NCI-H1694 treated with DMSO at 0.1 percent for 48 hours (cell line): ENCODE data around the gene KSR1.
A peak's percentile ranks its signal among the peaks of the same experiment; 100 is the strongest.
"Not testable (repeated sequence)": the region's sequence is repeated elsewhere in the genome, so short reads cannot be mapped to it uniquely, and the experiment has no call there.

Experiments used
- DNase-seq: peaks from one replicate; lab custom pipeline; 2025; lab: John Stamatoyannopoulos, UW

KSR1 gene

DNA sequence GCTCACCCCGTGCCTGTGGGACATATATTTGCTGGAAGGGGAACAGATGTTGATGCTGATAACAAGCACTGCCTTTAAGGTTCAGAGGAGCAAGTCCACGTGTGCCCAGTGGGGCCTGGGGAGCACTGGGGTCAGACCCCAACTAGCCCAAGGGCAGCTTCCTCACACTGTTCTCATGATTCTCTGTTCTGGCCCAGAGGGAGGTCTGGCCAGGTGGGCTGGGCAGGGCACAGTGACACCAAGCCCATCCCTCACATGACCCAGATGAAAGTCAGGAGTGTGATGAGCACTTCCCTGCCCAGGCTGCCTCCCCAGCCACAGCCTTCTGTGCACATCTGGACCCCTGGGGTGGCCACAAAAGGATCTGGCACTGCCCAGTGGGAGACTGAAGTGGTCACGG lies 29.8 kb upstream of the KSR1 start:
- DNase-seq = not testable (repeated sequence)

GRCh38 chr17:27427166-27427862 lies 28.9 kb upstream of the KSR1 start:
- not testable (repeated sequence) for DNase-seq

DNA sequence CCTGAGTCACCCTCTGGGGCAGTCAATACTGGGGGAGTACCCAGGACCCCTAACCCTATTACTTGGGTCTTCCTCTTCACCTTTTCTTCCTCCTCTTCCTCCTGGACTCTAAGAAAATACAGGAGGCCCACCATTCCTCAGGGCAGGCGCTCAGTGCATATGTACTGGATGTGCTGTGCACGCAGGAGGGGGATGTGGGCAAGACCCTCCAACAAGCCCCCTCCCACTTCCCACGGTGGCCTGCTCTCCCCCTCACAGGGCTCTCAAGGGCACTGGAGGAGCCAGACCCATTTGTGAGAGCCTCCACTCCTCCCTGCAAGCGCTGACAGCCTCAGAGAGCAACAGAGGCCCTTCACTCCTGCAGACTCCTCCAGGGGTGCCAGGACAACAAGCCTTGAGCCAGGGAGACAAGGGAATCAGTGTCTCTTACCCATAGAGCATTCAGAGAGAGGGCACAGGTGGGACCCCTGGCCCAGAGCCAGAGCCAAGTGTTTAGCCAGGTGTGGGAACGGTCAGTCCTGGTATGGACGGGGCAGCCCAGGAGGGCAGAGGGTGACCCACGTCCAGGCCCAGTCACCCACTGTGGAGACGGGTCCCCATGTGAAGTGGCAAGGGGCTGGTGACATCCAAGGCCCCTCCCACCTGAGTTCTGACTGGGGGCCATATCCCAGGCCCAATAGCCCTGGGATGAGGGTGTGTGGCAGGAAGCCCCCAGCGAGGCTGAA lies 27.3 kb upstream of the KSR1 start:
- DNase-seq = no peak

GRCh38 chr17:27429666-27430382 lies 26.4 kb upstream of the KSR1 start:
- DNase-seq = no peak

DNA sequence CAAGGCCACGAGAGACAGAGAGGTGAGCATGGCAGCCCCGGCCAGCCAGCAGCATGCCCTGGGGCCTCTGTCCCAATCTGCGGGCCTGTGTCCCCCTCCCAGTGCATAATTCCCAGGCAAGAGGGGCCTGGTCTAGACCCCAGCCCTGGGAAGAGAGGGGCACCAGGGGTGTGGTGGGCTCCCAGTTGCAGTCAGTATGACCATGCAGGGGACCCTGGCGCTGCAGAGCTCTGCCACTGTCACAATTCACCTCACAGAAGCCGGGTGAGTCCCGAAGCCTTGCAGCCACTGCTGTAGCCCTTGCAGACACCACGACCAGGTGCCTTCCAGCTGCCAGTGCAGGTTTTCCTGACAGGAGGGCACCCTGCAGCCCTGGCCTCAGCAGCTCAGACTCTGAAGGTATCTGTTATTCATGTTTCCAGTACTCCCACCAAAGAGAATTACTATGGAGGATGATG lies 25.8 kb upstream of the KSR1 start:
- DNase-seq = no peak

- DNase-seq = no peak
Measured at GRCh38 chr17:27430882-27431491, 25.3 kb upstream of the KSR1 start.

GRCh38 chr17:27433521-27433920 lies 22.7 kb upstream of the KSR1 start:
- no peak for DNase-seq

- not testable (repeated sequence) for DNase-seq
Measured at GRCh38 chr17:27435431-27436070, 20.7 kb upstream of the KSR1 start.

- no peak for DNase-seq
Measured at GRCh38 chr17:27438348-27438998, 17.8 kb upstream of the KSR1 start.

- no peak for DNase-seq
Measured at GRCh38 chr17:27439342-27439741, 16.9 kb upstream of the KSR1 start.

DNA sequence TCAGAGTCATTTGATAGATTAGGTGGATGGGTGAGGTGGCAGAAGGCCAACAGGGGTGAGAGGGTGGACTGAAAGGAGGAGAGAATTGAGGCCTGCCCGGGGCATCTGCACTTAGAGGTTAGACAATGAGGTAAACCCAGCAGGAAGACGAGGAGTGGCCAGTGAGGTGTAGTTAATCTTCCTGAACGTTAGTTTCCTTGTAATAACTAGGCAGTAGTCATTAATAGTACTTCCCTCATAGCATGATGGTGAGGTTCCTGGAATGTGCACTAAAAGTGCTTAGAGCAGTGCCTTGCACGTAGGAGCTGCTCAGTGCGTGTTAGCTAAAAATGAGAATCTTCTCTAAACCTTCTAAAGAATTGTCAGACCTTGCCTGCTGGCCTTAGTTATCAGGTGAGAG lies 13.5 kb upstream of the KSR1 start:
- DNase-seq = no peak

- no peak for DNase-seq
Measured at GRCh38 chr17:27443491-27443890, 12.8 kb upstream of the KSR1 start.

DNA sequence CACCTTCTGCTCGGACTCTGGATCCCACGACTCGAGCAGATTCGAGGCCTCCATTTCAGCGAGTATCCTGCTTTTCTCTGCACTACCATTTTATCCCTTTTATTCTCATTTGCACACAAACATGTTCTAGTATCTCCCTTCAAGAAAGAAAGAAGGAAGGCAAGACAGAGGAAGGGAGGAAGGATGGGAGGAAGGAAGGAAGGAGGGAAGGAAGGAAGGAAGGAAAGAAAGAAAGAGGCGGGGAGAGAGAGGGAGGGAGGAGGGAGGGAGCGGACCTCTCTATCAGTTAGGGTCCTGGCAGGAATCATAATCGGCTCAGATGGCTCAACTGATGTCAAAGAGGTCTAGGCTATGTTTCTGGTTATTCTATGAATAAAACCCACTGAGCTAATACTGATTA lies 10.3 kb upstream of the KSR1 start:
- no peak for DNase-seq

DNA sequence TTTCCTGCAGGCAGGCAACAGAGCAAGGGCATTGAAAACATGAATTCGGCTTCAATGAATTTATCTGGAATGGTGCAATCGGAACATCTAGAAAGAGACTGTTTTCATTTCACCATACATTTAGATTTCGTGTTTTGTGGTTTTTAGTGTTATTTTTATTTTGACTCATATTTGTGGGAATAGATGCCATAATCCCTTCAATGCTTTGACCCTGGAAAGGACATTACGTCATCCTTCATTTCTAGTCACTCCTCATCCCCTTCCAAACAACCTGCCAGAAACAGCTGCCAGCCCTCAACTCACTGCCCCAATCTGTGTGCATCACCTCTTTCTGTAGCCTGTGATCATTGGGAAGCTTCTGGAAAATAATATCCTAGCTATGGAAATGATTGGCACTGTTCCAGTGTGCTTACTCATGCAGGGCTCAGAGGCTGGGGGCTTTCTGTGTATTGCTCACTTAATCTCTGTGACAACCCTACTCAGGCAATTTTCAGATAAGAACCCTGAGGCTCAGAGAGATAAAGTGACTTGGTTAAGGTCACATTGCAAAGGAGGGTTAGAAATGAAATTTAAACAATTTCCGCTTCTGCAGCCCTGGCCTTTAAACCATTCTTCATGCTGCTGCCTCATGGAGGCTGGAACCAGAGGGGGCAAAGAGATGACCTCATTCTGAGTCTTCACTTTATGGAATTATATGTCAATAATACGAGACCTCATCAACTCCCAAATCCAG lies 9.5 kb upstream of the KSR1 start:
- DNase-seq = peak; percentile 54

GRCh38 chr17:27448534-27448933 lies 7.7 kb upstream of the KSR1 start:
- DNase-seq = not testable (repeated sequence)

DNA sequence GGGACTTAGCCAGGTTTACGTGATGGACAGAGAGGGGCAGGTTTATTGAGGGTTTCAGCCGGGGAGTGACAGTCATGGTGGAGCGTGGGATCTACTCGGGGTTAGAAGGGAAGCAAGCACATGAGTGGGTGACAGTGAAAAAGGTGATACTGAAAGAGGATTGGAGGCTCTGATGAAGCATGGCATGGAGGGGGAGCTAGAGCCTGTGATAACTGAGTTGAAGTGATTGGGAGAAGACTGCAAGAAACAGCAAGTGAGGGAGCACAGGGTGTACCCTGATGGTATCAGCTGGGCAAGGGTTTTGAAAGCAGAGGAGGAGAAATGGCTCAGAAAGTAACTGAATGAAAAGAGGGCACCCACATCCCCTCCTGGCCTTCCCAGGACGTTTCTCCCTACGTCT lies 6.7 kb upstream of the KSR1 start:
- DNase-seq = no peak

- no peak for DNase-seq
Measured at GRCh38 chr17:27449988-27450387, 6.3 kb upstream of the KSR1 start.

DNA sequence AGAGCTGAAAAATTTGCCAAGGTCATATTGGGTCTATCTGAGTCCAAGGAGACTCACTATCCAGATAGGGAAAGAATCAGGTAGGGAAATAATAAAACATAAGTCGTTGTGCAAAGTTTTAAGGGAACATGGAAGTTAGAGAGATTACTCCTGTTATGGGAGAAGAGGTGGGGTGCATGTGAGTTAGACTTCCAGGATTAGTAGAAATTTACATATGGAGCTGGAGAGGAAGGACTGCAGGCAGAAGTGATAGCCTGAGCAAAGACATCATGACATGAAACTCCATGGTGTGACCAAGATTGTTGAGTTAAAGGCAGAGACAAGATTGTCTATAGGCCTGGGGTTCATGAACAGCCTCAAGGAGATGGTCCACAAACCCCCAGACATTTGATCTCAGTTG lies 5.8 kb upstream of the KSR1 start:
- DNase-seq = no peak

GRCh38 chr17:27451906-27452305 lies 4.3 kb upstream of the KSR1 start:
- no peak for DNase-seq

DNA sequence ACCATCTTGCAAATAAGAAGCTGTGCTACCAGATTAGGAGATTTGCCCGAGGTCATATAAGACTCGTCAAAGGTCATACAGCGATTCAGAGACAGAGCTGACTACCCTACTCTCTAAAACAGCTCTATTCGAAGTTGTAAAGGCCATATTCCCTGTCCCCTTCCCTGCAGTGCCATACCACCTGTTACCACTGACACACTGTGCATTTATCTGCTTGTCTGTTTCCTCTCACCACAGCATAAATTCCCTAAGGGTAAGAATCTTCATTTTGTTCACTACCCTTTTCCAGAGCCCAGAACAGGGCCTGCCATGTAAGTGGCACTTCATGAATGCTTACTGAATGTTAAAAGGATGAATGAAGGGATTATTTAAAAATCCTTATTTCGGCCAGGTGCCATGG lies 3.4 kb upstream of the KSR1 start:
- no peak for DNase-seq

GRCh38 chr17:27453471-27453870 lies 2.8 kb upstream of the KSR1 start:
- no peak for DNase-seq
